Neural cell (in vitro differentiated cells): Measurements from ENCODE around the gene VWA3B. TPM values are rescaled to one million over a fixed set of nuclear protein-coding genes. Genes with fewer than 3 reads are reported as not detected.

Experiments
- H2AFZ ChIP-seq: fragments of 200-600, 300-800 bp; sonication (generic), shearing (Covaris generic); 2 replicates; pipeline ENCODE4 v1.6.0; 2014; ENCODE audit warnings: low read depth, mild to moderate bottlenecking, antibody characterized with exemption, low read length, moderate library complexity
- H3F3A ChIP-seq: fragments of 200-600 bp; shearing (Covaris generic); 2 replicates; pipeline ENCODE4 v1.6.1; 2016; ENCODE audit warnings: mild to moderate bottlenecking, moderate library complexity, mixed read lengths, antibody characterized with exemption, low read length; ENCODE audit not compliant: insufficient read depth, poor library complexity, severe bottlenecking
- H3K27ac ChIP-seq: fragments of 200-600, 300-800 bp; sonication (generic), shearing (Covaris generic); 2 replicates; pipeline ENCODE4 v1.5.1; 2014; ENCODE audit warnings: mild to moderate bottlenecking, low read length, moderate library complexity
- H3K27me3 ChIP-seq: fragments of 300-800, 200-600 bp; sonication (generic), shearing (Covaris generic); 2 replicates; pipeline ENCODE4 v1.6.0; 2014; ENCODE audit warnings: mild to moderate bottlenecking, low read depth, low read length, moderate library complexity; ENCODE audit not compliant: insufficient read depth
- H3K36me3 ChIP-seq: fragments of 300-800, 200-600 bp; sonication (generic), shearing (Covaris generic); 2 replicates; pipeline ENCODE4 v1.5.1; 2014; ENCODE audit warnings: mild to moderate bottlenecking, antibody characterized with exemption, low read length, moderate library complexity; ENCODE audit not compliant: insufficient read depth
- H3K4me2 ChIP-seq: fragments of 300-800, 200-600 bp; sonication (generic), shearing (Covaris generic); 2 replicates; pipeline ENCODE4 v1.6.0; 2014; ENCODE audit warnings: mild to moderate bottlenecking, low read length
- H3K4me3 ChIP-seq: fragments of 300-800, 200-600 bp; sonication (generic), shearing (Covaris generic); 2 replicates; pipeline ENCODE4 v1.5.1; 2014; ENCODE audit warnings: mild to moderate bottlenecking, low read length, moderate library complexity
- H3K79me2 ChIP-seq: fragments of 200-600 bp; shearing (Covaris generic); replicated peaks from 2 replicates; pipeline ENCODE4 v1.6.0; 2014; ENCODE audit warnings: mild to moderate bottlenecking, low read length, moderate library complexity; ENCODE audit not compliant: insufficient read depth
- H3K9ac ChIP-seq: fragments of 300-800, 200-600 bp; sonication (generic), shearing (Covaris generic); 2 replicates; pipeline ENCODE4 v1.6.1; 2016; ENCODE audit warnings: mild to moderate bottlenecking, low read length, mixed read lengths
- H3K9me2 ChIP-seq: fragments of 200-600 bp; shearing (Covaris generic); 2 replicates; pipeline ENCODE4 v1.6.1; 2016; ENCODE audit warnings: mild to moderate bottlenecking, low read length, mixed read lengths; ENCODE audit not compliant: insufficient read depth
- H3K9me3 ChIP-seq: fragments of 200-600, 300-800 bp; sonication (generic), shearing (Covaris generic); 2 replicates; pipeline ENCODE4 v1.6.1; 2016; ENCODE audit warnings: mild to moderate bottlenecking, mixed run types, low read length, moderate library complexity, mixed read lengths
- H4K20me1 ChIP-seq: fragments of 200-600 bp; shearing (Covaris generic); 2 replicates; pipeline ENCODE4 v1.6.1; 2016; ENCODE audit warnings: mild to moderate bottlenecking, mixed run types; ENCODE audit not compliant: insufficient read depth
- EP300 ChIP-seq: fragments of 450-650 bp; conservative IDR thresholded peaks from 2 replicates; pipeline ENCODE4 v1.6.1; 2014; ENCODE audit warnings: antibody characterized with exemption, mild to moderate bottlenecking, moderate library complexity; ENCODE audit not compliant: poor library complexity, severe bottlenecking
- EZH2 ChIP-seq: fragments of 200-600, 300-800 bp; shearing (Covaris generic), sonication (generic); IDR thresholded peaks from 2 replicates; pipeline ENCODE4 v1.6.1; 2014; ENCODE audit warnings: antibody characterized with exemption, low read length, borderline replicate concordance, mild to moderate bottlenecking; ENCODE audit not compliant: insufficient read depth, poor library complexity, severe bottlenecking
- MXI1 ChIP-seq: fragments of 450-650 bp; conservative IDR thresholded peaks from 2 replicates; pipeline ENCODE4 v1.6.1; 2014; ENCODE audit warnings: antibody characterized with exemption, mild to moderate bottlenecking; ENCODE audit not compliant: poor library complexity, severe bottlenecking
- POLR2AphosphoS5 ChIP-seq: IDR thresholded peaks from 2 replicates; pipeline ENCODE4 v1.6.1; 2012
- RAD21 ChIP-seq: fragments of 450-650 bp; conservative IDR thresholded peaks from 2 replicates; pipeline ENCODE4 v1.6.1; 2014; ENCODE audit warnings: antibody characterized with exemption, mild to moderate bottlenecking, moderate library complexity
- SMC3 ChIP-seq: fragments of 450-650 bp; conservative IDR thresholded peaks from 2 replicates; pipeline ENCODE4 v1.6.1; 2014; ENCODE audit warnings: antibody characterized with exemption, mild to moderate bottlenecking, moderate library complexity; ENCODE audit not compliant: poor library complexity
- TAF1 ChIP-seq: IDR thresholded peaks from 2 replicates; pipeline ENCODE4 v1.6.1; 2012; ENCODE audit warnings: low read depth
- polyA plus RNA-seq: library from polyadenylated mRNA; depleted of rRNA; stranded (reverse); fragments of >200 nt; gene quantifications from 2 replicates; pipeline ENCODE4 v1.2.3, GENCODE V29; 2014
- TF ChIP-seq, protein P1 (sequence below): IDR thresholded peaks from 2 replicates; pipeline ENCODE4 v1.6.1; 2012; ENCODE audit warnings: borderline replicate concordance
- TF ChIP-seq, protein P2 (sequence below): fragments of 450-650 bp; IDR thresholded peaks from 2 replicates; pipeline ENCODE4 v1.5.1; 2014; ENCODE audit warnings: antibody characterized with exemption, mild to moderate bottlenecking, moderate library complexity; ENCODE audit not compliant: poor library complexity, severe bottlenecking

VWA3B gene
- polyA plus RNA-seq, 1 donor from 2014 or later = not detected

DNA sequence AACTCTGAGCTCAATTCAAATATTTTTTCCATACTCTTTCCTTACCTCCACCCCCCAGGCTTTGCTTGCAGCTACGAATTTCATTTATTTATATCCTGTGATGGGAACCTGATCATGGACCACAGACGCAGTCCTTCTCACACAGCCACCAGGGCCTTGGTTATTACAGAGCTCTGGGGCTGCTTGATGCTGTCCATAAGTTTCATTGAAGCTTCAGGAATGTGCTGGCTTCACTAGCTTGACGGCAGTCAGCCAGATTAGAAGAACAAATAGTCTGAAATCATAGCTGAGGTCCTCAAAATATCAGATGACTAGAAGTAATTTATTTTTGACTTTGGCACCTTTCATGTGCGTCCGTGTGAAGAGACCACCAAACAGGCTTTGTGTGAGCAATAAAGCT, 104.9 kb downstream of the VWA3B start:
- no peak for TF ChIP-seq EZH2
- TF ChIP-seq POLR2AphosphoS5 = no peak
- TF ChIP-seq SMC3 = no peak
- TF ChIP-seq, protein P1, sequence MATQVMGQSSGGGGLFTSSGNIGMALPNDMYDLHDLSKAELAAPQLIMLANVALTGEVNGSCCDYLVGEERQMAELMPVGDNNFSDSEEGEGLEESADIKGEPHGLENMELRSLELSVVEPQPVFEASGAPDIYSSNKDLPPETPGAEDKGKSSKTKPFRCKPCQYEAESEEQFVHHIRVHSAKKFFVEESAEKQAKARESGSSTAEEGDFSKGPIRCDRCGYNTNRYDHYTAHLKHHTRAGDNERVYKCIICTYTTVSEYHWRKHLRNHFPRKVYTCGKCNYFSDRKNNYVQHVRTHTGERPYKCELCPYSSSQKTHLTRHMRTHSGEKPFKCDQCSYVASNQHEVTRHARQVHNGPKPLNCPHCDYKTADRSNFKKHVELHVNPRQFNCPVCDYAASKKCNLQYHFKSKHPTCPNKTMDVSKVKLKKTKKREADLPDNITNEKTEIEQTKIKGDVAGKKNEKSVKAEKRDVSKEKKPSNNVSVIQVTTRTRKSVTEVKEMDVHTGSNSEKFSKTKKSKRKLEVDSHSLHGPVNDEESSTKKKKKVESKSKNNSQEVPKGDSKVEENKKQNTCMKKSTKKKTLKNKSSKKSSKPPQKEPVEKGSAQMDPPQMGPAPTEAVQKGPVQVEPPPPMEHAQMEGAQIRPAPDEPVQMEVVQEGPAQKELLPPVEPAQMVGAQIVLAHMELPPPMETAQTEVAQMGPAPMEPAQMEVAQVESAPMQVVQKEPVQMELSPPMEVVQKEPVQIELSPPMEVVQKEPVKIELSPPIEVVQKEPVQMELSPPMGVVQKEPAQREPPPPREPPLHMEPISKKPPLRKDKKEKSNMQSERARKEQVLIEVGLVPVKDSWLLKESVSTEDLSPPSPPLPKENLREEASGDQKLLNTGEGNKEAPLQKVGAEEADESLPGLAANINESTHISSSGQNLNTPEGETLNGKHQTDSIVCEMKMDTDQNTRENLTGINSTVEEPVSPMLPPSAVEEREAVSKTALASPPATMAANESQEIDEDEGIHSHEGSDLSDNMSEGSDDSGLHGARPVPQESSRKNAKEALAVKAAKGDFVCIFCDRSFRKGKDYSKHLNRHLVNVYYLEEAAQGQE = no peak
- no peak for TF ChIP-seq RAD21
- no peak for TF ChIP-seq EP300
- TF ChIP-seq, protein P2, sequence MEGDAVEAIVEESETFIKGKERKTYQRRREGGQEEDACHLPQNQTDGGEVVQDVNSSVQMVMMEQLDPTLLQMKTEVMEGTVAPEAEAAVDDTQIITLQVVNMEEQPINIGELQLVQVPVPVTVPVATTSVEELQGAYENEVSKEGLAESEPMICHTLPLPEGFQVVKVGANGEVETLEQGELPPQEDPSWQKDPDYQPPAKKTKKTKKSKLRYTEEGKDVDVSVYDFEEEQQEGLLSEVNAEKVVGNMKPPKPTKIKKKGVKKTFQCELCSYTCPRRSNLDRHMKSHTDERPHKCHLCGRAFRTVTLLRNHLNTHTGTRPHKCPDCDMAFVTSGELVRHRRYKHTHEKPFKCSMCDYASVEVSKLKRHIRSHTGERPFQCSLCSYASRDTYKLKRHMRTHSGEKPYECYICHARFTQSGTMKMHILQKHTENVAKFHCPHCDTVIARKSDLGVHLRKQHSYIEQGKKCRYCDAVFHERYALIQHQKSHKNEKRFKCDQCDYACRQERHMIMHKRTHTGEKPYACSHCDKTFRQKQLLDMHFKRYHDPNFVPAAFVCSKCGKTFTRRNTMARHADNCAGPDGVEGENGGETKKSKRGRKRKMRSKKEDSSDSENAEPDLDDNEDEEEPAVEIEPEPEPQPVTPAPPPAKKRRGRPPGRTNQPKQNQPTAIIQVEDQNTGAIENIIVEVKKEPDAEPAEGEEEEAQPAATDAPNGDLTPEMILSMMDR = no peak
- no peak for TF ChIP-seq TAF1
- TF ChIP-seq MXI1 = no peak

DNA sequence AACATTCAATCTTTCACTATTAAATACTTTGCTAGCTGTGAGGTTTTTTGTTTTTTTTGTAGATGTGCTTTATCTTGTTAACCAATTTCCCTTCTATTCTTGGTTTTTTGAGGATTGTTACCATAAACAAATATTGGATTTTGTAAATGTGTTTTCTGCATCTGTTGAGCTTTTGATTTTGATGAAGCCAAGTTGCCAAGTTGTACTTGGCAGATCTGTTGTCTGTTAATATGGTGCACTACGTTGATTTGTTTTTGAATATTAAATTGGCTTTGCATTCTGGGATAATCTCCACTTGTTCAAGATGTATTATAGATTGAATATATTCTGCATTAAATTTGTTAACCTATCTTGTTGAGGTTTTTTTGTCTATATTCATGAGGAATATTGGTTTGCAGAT, 114.6 kb downstream of the VWA3B start:
- no peaks in the 10 kb centered on the region for H3K9me2 ChIP-seq
- H3K9ac ChIP-seq = no peak overlapping the region
- no peak for TF ChIP-seq EP300
- TF ChIP-seq TAF1 = no peak
- TF ChIP-seq, protein P1 = no peak
- no peak for TF ChIP-seq POLR2AphosphoS5
- no peak for TF ChIP-seq SMC3
- TF ChIP-seq, protein P2 = no peak
- TF ChIP-seq EZH2 = no peak
- no peak overlapping the region for H3K4me2 ChIP-seq
- H3K9me3 ChIP-seq = no peaks in the 10 kb centered on the region
- H3K4me3 ChIP-seq = no peak overlapping the region
- no peaks in the 10 kb centered on the region for H3K27me3 ChIP-seq
- no peak overlapping the region for H2AFZ ChIP-seq
- no peak overlapping the region for H3K27ac ChIP-seq
- H4K20me1 ChIP-seq = no peaks in the 10 kb centered on the region
- no peaks in the 10 kb centered on the region for H3F3A ChIP-seq
- no peaks in the 10 kb centered on the region for H3K79me2 ChIP-seq
- H3K36me3 ChIP-seq = no peaks in the 10 kb centered on the region

More for the DNA sequence above, 104.9 kb downstream of the VWA3B start:
- Histone ChIP-seq H3K4me2 (no peak overlapping the region), H2AFZ (no peak overlapping the region), H3K9ac (no peak overlapping the region), H3K27me3 (no peaks in the 10 kb centered on the region), H3F3A (no peaks in the 10 kb centered on the region), H3K4me3 (no peak overlapping the region), H3K36me3 (no peaks in the 10 kb centered on the region), H3K27ac (no peak overlapping the region), H4K20me1 (no peaks in the 10 kb centered on the region), H3K9me2 (no peaks in the 10 kb centered on the region), H3K9me3 (no peaks in the 10 kb centered on the region), H3K79me2 (no peaks in the 10 kb centered on the region)
